Activated gamma-delta T cell treated with anti-CD3 and anti-CD28 coated beads, Interleukin-2, amount 50 U/mL, for 16 hours (primary cell): Measurements from ENCODE around the gene BRF1.
"Not testable (repeated sequence)": the region's sequence is repeated elsewhere in the genome, so short reads cannot be mapped to it uniquely, and the experiment has no call there.

Source experiments
- DNase-seq: peaks from one replicate; pipeline ENCODE4 v3.0.0-alpha.2; 2020; ENCODE audit warnings: low read depth

Gene BRF1

GRCh38 chr14:105300542-105301102 is at the start of gene BRF1:
TSS of gene BRF1 (minus strand) at chr14:105301001. CDS start at chr14:105300629, 372 bp downstream.
- peak; percentile 95 for DNase-seq

DNA sequence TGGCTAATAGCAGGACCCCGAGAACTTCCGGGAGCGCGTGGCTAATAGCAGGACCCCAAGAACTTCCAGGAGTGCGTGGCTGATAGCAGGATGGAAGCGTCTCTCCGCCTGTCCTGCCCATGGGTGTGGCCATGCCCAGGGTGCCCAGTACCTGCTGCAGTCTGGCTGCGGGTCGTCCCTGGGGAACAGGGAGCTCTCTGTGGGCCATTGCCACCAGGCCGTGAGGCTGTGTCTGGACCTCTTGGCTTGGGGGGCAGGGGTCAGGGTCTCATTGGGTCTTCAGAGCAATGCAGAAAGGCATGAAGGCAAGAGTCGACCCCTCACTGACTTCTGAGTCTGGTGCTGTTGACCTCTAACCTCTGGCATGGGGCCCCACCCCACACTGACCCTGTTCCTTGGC is 49.2 kb upstream of the BRF1 start:
- no peak for DNase-seq

DNA sequence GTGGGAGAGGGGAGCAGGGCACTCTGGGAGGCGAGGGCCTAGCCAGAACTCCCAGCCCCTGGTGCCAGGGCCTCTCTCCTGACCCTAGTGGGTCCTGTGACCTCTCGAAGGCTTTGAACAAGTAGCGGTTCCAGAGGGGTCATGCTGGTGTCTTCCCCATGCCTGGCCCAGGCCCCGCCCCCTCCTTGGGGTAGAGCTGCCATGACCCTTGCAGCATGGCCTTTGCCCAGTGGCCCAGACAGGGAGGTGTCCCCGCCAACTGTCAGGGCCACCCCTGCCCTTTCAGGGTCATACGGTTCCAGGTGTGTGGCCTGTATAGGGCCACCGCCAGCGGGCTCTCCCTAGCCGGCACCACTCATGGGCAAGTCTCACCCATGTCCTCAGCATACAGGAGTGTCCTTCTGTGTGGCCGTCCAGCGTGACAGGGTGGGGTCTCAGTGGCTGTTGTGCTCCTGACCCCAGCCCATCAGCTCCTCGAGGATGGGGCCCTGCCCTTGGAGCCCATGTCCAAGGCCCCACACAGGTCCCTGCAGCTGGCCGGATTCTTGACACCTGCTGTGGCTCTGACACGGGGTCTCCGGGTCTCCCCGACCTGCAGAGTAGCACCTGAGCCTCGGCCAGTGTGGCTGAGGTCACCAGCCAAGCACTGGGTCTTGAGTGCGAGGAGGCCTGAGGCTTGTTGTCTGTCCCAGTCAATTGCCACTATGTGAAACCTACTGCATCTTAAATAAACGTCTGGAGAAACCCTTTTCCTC is 48.3 kb upstream of the BRF1 start:
- DNase-seq = no peak

GRCh38 chr14:105348169-105348944 is 47.6 kb upstream of the BRF1 start:
- no peak for DNase-seq

- no peak for DNase-seq
These were observed 46.8 kb upstream of the BRF1 start for GRCh38 chr14:105347587-105347968.

DNA sequence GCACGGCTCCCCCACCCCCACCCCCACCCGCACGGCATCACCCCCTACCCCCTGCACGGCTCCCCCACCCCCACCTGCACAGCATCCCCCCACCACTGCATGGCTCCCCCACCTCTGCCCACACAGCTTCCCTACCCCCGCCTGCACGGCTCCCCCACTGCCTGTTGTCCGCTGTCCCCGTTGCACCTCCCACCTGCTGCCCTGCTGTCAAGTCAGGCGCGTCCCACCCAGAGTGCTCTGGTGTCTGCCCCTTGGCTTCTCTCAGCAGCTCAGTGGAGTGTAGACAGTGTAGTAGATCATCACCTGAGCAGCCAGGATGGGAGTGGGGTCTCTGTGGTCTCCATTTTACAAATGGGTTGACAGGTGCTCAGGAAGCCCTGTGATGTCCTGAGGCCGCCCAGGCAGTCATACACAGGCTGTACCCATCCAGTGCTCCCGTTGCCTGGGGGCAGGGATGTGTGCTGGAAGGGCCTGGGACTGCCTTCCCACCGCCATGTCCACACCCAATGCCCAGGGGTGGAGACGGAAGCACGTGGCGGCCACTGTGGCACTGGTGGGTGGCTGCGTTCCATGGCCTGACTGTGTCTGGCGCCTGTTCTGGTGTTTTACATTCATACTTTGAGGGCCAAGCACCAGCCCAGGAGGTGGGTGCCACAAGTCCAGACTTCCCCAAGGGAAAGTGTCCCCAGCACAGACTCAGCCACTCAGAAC is 46.2 kb upstream of the BRF1 start:
- DNase-seq = no peak

DNA sequence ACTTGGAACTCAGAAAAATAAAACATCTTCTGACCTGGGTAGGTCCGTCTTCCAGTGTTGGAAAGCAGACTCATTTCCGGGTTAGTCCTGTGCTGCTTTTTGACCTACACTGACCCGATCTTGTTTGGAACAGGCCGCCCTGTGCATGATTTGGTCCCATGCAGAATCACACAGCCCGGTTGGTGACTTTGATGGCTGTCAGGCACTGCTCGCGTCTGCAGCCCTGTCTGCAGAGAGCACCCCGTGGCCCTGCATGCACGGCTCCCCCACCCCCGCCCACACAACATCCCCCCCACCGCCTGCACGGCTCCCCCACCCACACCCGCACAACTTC is 45.4 kb upstream of the BRF1 start:
- no peak for DNase-seq

GRCh38 chr14:105343194-105343593 is 42.4 kb upstream of the BRF1 start:
- no peak for DNase-seq

DNA sequence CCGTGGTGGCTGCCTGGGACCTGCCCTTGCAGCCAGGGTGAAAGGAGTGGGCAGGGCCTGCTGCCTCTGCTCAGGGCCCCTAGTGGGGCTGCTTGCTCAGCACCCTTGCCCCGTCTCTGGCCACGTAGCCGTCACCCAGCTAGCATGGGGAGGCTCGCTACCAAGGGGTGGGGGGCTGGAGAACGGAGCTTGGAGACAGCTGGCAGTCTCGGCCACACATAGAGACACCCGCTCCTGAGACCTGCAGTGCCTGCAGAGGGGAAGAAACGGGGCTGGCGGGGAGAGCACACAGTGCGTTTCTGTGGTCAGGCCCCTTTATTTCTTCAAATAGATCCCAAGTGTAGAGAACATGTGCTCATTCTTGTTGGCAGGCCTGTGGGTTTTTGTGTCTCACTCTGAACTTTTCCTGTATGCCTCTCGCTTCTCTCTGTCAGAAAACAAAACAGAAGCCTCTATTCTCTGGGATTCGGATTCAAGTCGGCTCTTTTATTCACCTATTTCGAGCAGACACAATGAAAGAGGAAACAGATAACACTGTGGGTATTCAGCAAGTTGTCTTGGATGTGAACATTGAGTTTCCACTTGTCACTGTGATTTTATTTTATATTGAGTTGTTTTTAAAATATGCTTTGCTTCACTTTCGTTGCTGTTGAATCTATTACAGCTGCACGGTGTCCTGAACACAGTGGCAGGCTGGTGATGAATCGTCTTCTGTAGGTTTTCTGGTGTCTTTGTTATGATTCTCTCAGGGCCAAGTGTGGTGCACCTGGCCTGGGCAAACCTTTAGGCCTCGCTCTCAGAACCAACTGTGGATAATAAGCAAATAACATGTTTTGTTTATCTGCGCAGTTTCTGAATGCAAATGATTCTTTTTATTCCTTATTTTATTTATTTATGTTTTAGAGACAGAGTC is 40.3 kb upstream of the BRF1 start:
- DNase-seq = no peak

GRCh38 chr14:105337966-105338741 is 37.4 kb upstream of the BRF1 start:
- no peak for DNase-seq

- no peak for DNase-seq
These were observed 36.6 kb upstream of the BRF1 start for GRCh38 chr14:105337433-105337832.

DNA sequence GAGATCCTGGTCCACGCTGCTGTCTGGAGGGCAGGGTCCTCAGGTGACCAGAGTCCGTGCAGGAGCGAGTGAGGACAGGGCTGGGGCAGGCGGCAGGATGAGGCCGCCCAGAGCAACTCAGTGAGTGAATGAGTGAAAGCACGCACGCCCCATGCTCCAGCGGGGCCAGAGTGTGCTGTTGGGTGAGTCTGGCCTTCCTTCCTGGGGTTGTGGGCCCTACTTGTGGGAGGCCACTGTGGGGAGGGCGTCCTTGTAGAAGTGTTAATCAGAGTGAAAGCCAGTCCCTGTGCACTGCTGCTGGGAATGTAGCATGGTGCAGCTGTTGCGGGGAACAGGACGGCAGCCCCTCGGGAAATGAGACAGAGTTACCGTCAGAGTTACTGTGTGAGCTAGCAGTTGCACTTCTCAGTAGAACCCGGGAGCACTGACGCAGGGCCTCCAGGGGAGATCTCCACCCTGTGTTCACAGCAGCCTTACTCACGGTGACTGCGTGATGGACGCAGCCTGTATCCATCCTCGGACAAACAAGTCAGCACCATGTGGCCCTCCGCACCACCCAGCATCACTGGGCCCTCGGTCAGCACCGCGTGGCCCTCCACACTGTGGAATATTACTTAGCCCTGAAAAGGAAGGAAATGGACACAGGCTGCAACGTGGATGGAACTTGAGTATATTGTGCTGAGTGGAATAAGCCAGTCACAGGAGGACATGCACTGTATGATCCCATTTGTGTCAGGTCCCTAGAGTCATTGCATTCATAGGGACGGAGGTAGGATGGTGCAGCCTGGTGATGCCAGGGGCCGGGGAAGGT is 35.9 kb upstream of the BRF1 start:
- DNase-seq = no peak

GRCh38 chr14:105335735-105336476 is 35.1 kb upstream of the BRF1 start:
- DNase-seq = no peak

GRCh38 chr14:105335231-105335542 is 34.4 kb upstream of the BRF1 start:
- DNase-seq = not testable (repeated sequence)

GRCh38 chr14:105334383-105335230 is 33.8 kb upstream of the BRF1 start:
- DNase-seq = no peak

GRCh38 chr14:105333613-105334364 is 33.0 kb upstream of the BRF1 start:
- DNase-seq = no peak

DNA sequence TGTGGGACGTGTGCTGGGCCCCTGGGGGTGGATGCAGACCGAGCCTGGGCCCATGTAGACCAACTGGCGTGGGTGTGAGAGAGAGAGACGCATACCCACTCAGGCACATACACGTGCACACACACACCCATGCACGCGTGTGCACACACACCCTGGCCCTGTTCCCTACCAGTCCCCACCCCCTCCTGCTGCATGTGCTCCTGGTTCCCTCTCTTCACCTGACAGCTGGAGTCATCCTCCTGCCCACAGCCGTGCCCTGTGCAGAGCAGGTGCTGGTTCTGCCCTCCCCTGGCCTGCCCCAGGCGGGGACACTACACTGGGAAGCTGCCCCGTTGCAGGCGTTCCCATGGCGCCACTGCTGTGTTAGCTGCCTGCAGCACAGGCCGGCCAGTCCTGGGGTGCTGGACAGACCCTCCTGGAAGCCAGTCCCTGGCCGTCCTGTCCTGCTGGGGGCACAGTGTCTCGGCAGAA is 32.3 kb upstream of the BRF1 start:
- no peak for DNase-seq
